GM19397 (cell line): ENCODE results near the gene PCNX2.
"Not testable (repeated sequence)": the region's sequence is repeated elsewhere in the genome, so short reads cannot be mapped to it uniquely, and the experiment has no call there.

Source experiments
- ATAC-seq: cut with Tn5 transposase; IDR thresholded peaks from one replicate; pipeline ENCODE4 v1.9.1; 2021; ENCODE audit warnings: mild to moderate bottlenecking, moderate library complexity; ENCODE audit not compliant: unreplicated experiment

The PCNX2 gene

GRCh38 chr1:233233508-233234040 lies 62.0 kb downstream of the PCNX2 start:
- ATAC-seq: no peak

- no peak for ATAC-seq
Measured at GRCh38 chr1:233230011-233230410, 65.5 kb downstream of the PCNX2 start.

DNA sequence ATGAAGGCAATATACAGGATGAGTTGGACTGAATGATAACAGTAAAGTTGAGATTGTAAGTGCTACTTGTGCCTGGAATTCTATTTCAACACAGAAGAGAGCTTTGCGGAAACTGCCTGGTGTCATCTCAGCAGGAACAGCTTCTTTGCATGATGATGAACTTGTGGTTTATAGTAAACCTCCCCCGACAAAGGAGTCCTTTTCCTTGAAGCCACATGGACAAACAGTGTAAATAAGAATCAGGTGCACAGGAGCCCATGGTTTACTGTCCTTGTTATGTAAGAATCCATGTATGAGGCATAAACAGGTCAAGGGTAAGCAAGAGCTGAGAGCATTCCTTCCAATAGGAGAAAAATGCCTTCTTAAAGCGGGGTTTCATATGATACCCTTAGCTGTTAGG lies 66.2 kb downstream of the PCNX2 start:
- no peak for ATAC-seq

- ATAC-seq: no peak
Measured at GRCh38 chr1:233227930-233228465, 67.5 kb downstream of the PCNX2 start.

DNA sequence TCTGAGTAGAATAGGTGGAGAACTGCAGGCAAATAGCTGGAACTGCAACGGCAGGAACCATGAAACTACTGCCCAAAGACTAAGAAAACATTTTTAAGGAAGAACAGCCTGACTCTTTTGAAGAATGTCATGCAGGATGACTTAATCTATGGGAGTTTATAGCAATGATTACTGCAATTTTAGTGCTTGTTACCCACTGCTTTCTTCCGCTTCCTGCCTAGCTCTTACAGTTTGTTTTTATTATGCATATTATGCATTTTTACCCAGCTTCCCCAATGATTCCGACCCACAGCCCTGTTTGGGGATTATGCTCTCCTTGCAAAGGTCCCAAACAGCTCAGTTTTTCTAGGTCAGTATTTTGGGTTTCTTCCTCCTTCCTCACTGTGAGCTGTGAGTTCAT lies 71.2 kb downstream of the PCNX2 start:
- ATAC-seq: no peak

GRCh38 chr1:233217832-233218231 lies 77.7 kb downstream of the PCNX2 start:
- ATAC-seq: no peak

DNA sequence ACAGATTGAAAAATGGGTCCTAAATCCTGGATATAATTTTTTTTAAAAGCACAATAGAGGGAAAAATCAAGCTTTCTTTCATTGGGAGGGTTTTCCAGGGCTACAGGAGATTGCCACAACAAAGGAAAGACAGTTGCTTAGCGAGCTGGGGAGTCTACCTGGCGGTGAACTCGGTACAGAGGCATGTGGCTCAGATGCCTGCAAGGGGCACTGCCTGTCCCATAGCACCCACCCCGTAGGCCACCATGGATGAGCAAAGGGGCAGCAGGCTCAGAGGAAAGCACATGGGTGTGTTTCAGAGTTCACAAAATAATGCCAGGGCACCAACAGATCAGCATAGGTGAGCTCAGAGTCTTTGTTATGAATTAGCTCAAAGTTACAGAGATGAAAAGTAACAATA lies 79.5 kb downstream of the PCNX2 start:
- ATAC-seq: no peak

GRCh38 chr1:233215135-233215760 lies 80.3 kb downstream of the PCNX2 start:
- no peak for ATAC-seq

GRCh38 chr1:233211595-233211994 lies 83.9 kb downstream of the PCNX2 start:
- ATAC-seq: no peak

DNA sequence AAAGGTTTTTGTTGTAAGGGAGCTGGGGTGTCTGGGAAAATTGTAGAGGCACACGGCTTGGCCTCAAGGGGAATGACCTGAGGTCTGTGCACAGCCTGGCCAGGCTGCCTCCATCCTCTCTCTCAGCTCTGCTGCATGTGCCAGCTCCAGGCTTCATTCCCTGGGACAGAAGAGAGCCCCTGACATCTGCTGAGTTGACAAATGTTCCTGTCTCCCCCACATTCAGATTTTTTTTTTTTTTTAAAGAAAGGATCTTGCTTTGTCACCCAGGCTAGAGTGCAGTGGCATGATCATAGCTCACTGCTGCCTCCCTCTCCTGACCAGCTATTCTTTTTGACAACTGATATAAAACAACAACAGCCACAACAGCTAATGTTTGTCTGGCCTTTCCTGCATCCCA lies 84.4 kb downstream of the PCNX2 start:
- ATAC-seq: no peak

DNA sequence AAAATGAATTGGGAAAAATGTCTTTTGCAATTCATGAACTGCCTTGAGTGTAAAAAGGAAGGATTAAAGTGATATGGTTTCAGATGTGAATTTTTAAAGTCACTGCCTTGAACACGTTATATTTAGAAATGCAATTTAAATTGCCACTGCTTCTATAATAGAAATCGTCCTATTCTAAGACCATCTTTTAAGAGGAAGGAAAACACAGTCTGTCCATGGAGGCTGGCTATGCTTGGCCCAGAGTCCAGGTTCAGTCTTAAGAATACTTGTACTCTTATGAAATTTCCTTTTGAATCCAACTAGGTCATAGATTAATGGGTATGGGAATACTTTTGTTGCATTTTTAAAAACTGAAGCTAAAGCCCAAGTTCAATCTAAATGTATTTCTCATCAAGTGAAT lies 86.0 kb downstream of the PCNX2 start:
- ATAC-seq: no peak

DNA sequence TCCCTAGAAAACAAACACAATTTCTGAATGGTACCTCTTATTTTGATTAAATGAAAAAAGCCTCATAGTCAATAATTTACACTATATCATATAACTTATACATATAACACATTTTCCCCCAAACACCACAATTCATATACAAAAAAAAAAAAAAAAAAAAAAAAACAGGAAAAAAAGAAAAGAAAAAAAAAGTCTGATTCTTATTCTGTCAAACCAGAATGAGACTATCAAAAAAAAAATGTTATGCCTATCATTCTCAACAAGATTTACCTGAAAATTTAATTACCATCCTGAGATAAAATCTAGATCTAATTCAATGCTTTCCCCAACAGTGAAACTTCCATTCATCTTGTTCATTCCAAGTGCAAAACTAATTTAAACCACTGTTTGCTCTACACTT lies 86.8 kb downstream of the PCNX2 start:
- no peak for ATAC-seq

DNA sequence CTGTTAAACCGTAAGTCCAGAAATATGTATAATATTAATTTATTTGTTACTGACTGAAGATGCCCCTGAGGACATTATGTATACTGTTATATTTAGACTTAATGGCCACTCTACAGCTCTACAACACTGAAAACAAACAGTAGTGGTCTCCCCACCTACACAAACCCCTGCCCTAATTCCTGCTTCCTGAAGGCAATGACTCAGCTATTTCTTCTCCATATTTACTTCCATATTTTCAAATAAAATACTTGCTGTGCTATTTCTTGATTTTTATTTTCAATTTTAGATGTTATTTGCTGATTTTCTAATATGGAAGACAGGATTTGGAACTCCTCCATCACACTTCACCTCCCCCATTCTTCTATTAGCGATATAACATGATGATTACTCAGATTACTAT lies 97.6 kb downstream of the PCNX2 start:
- ATAC-seq: no peak

GRCh38 chr1:233193741-233194140 lies 101.8 kb downstream of the PCNX2 start:
- no peak for ATAC-seq

GRCh38 chr1:233190987-233191386 lies 104.5 kb downstream of the PCNX2 start:
- no peak for ATAC-seq

DNA sequence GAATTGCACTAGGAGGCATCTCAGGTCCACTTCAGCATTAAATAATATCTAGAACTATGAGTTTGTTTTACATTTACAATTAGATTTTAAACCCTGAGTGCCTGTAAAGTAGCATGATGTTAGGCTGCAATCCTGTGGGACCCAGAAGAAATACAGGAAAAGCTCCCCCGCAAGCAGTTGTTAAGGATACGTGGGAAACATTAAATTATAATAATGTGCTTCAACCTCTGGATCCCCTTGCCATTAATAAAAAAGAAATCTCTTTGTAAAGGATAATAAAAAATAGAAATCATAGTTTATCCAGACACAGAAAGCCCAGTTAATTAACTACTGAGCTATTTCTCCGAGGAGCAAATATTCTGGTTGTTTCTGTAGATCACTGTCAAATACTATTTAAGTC lies 106.0 kb downstream of the PCNX2 start:
- no peak for ATAC-seq

DNA sequence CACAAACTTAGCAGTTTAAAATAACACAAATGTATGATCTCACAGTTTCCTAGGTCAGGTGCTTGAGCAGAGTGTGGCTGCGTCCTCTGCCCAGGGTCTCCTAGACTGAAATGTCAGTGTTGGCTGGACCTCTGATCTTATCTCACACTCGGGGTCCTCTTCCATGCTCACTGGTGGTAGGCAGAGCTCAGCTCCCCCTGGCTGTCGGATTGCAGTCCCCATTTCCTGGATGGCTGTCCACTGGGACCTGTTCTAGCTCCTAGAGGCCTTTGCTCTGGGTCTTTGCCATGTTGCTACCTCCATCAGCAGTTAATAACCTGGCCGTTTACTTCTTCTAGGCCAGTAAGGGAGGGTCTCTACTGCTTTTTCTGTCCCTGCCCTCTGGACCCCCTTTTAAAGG lies 107.5 kb downstream of the PCNX2 start:
- ATAC-seq: no peak

- no peak for ATAC-seq
Measured at GRCh38 chr1:233183226-233184020, 112.1 kb downstream of the PCNX2 start.

- no peak for ATAC-seq
Measured at GRCh38 chr1:233182587-233182986, 112.9 kb downstream of the PCNX2 start.

- no peak for ATAC-seq
Measured at GRCh38 chr1:233180641-233181364, 114.7 kb downstream of the PCNX2 start.

- ATAC-seq: not testable (repeated sequence)
Measured at GRCh38 chr1:233179638-233180037, 115.9 kb downstream of the PCNX2 start.
